Fibroblast of skin of scalp (primary cell): ENCODE measurements around the gene NATD1.

Source experiments
- DNase-seq: peaks from one replicate; pipeline ENCODE4 v3.0.0-alpha.2; 2013

The NATD1 gene

DNA sequence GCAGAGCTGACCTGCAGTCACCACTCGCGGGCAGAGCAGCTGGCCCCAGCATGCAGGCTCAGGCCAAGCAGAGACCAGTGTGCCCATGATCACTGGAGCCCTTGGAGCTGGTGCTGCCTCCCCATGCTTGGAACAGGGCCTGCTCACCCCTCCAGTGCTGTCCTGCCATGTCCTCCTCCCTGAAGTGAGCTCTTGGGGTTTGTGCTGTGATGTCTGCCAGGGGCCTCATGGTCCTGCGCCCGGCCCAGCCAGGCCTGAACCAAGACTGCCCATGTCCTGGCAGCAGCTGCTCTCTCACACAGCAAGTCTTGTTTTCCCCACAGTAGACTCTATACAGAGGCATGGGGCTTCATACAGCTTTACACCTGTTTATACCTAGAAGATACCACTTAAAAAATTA, 63.8 kb downstream of the NATD1 start:
- no peak for DNase-seq
